IPS-15b (cell line): Measurements from ENCODE around the gene LRRTM4.

ENCODE experiments used
- H3K27me3 ChIP-seq: one replicate; pipeline ENCODE4 v1.6.1; 2013; ENCODE audit warnings: low read length; ENCODE audit not compliant: control insufficient read depth, insufficient read depth
- H3K36me3 ChIP-seq: one replicate; pipeline ENCODE4 v1.6.1; 2013; ENCODE audit warnings: low read length; ENCODE audit not compliant: control insufficient read depth, insufficient read depth
- H3K4me1 ChIP-seq: one replicate; pipeline ENCODE4 v1.6.1; 2013; ENCODE audit warnings: mild to moderate bottlenecking, low read length; ENCODE audit not compliant: control insufficient read depth, insufficient read depth
- H3K4me3 ChIP-seq: one replicate; pipeline ENCODE4 v1.5.1; 2013; ENCODE audit warnings: low read depth, low read length
- H3K9ac ChIP-seq: one replicate; pipeline ENCODE4 v1.6.1; 2013; ENCODE audit warnings: low read depth, mild to moderate bottlenecking, low read length
- H3K9me3 ChIP-seq: one replicate; pipeline ENCODE4 v1.6.1; 2013; ENCODE audit warnings: mild to moderate bottlenecking, low read length; ENCODE audit not compliant: control insufficient read depth, insufficient read depth

Gene LRRTM4

GRCh38 chr2:77395011-77395410 lies 127.2 kb downstream of the LRRTM4 start:
- H3K4me1 ChIP-seq, result peaks cover 7% of the 10 kb centered on the region
- no peaks in the 10 kb centered on the region for H3K9me3 ChIP-seq
- no peak overlapping the region for H3K4me3 ChIP-seq
- no peaks in the 10 kb centered on the region for H3K36me3 ChIP-seq
- H3K27me3 ChIP-seq, result no peaks in the 10 kb centered on the region
- no peak overlapping the region for H3K9ac ChIP-seq

GRCh38 chr2:77391119-77391518 lies 131.1 kb downstream of the LRRTM4 start:
- Histone ChIP-seq H3K9ac (no peak overlapping the region), H3K4me1 (peaks cover 17% of the 10 kb centered on the region), H3K27me3 (no peaks in the 10 kb centered on the region), H3K9me3 (no peaks in the 10 kb centered on the region), H3K36me3 (no peaks in the 10 kb centered on the region), H3K4me3 (no peak overlapping the region)

- Histone ChIP-seq H3K9me3 (no peaks in the 10 kb centered on the region), H3K4me1 (peaks cover 17% of the 10 kb centered on the region), H3K4me3 (no peak overlapping the region), H3K36me3 (no peaks in the 10 kb centered on the region), H3K9ac (no peak overlapping the region), H3K27me3 (no peaks in the 10 kb centered on the region)
Observed at GRCh38 chr2:77387324-77387723, 134.9 kb downstream of the LRRTM4 start.

DNA sequence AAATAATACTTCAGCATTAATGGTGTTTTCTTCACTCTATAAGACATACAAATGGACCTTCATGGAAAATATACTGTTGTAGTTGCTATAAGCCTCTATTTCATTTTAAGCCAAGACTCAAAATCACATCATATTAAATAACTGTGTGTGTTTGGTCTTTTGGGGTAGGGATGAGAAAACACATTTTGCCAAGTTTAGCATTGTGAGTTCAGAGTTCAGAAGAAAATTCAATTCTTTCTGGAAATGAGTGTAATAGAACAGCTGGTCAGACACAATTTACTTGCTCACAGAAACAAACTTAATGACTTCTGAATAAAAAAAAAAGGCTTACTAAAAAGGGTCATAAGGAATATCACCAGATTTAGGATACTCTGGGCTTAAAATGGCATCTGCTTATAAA lies 149.5 kb downstream of the LRRTM4 start:
- Histone ChIP-seq H3K4me1 (no peaks in the 10 kb centered on the region), H3K36me3 (no peaks in the 10 kb centered on the region), H3K9ac (no peak overlapping the region), H3K4me3 (no peak overlapping the region), H3K9me3 (no peaks in the 10 kb centered on the region), H3K27me3 (no peaks in the 10 kb centered on the region)

DNA sequence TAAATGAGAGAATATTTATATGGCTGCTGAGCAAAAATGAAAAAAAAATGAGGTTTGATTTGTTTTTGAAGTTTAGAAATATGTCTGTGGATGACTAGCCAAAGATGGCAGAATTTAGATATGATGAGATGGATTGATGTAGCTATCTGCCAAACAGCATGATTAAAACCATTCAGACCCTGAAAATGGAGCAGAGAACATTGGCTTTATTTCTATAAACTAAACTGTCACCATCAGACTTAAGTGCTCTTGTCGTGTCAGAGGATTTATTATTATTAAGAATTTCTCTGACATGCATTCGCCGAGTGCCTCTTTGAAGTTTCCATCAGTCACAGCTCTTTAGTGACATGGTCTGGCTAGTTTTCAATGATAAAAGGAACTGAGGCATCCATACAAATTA lies 151.7 kb downstream of the LRRTM4 start:
- no peaks in the 10 kb centered on the region for H3K36me3 ChIP-seq
- H3K27me3 ChIP-seq, result no peaks in the 10 kb centered on the region
- no peaks in the 10 kb centered on the region for H3K9me3 ChIP-seq
- H3K4me1 ChIP-seq, result no peaks in the 10 kb centered on the region
- H3K9ac ChIP-seq, result no peak overlapping the region
- H3K4me3 ChIP-seq, result no peak overlapping the region

DNA sequence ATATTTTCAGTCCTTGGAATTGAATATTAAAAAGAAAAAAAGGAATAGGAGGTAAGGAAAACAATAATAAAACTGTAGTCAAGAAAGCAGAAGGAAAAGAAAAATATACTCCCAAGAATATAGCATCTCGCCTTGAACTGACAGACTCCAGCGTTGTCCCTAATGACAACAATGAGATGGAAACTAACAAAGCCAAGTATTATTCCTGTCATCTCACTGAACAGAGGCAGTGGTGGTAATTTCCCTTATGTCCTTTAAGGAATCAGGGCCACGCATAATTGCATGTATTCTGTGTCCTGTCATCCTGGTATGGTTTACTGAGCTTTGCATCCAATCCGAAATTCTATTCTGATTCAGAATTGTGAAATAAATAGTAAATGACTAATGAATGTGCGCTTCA lies 158.9 kb downstream of the LRRTM4 start:
- Histone ChIP-seq H3K9me3 (no peaks in the 10 kb centered on the region), H3K36me3 (no peaks in the 10 kb centered on the region), H3K9ac (no peak overlapping the region), H3K4me1 (no peaks in the 10 kb centered on the region), H3K27me3 (no peaks in the 10 kb centered on the region), H3K4me3 (no peak overlapping the region)

- Histone ChIP-seq H3K9ac (no peak overlapping the region), H3K4me1 (no peaks in the 10 kb centered on the region), H3K9me3 (no peaks in the 10 kb centered on the region), H3K36me3 (no peaks in the 10 kb centered on the region), H3K4me3 (no peak overlapping the region), H3K27me3 (no peaks in the 10 kb centered on the region)
Observed at GRCh38 chr2:77348821-77349220, 173.4 kb downstream of the LRRTM4 start.

DNA sequence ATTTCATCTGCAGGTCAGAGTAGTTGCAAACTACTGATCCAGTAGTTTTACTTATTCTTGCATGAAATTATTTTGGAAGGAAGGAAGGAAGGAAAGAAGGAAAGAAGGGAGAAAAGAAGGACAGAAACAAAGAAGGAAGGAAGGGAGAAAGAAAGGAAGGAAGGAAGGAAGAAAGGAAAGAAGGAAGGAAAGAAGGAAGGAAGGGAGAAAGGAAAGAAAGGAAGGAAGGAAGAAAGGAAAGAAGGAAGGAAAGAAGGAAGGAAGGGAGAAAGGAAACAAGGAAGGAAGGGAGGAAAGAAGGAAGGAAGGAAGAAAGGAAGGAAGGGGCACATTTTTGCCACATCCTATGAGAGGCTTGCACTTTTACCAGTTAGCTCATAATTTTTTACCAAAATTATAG lies 186.2 kb downstream of the LRRTM4 start:
- H3K36me3 ChIP-seq, result no peaks in the 10 kb centered on the region
- H3K27me3 ChIP-seq, result no peaks in the 10 kb centered on the region
- no peaks in the 10 kb centered on the region for H3K4me1 ChIP-seq
- H3K4me3 ChIP-seq, result no peak overlapping the region
- H3K9me3 ChIP-seq, result peaks cover 6% of the 10 kb centered on the region
- no peak overlapping the region for H3K9ac ChIP-seq

- Histone ChIP-seq H3K36me3 (no peaks in the 10 kb centered on the region), H3K4me3 (no peak overlapping the region), H3K9ac (no peak overlapping the region), H3K9me3 (peaks cover 6% of the 10 kb centered on the region), H3K27me3 (no peaks in the 10 kb centered on the region), H3K4me1 (peaks cover 18% of the 10 kb centered on the region)
Observed at GRCh38 chr2:77328134-77328931, 193.8 kb downstream of the LRRTM4 start.

GRCh38 chr2:77325395-77325794 lies 196.8 kb downstream of the LRRTM4 start:
- no peak overlapping the region for H3K4me3 ChIP-seq
- no peaks in the 10 kb centered on the region for H3K36me3 ChIP-seq
- H3K4me1 ChIP-seq, result peaks cover 18% of the 10 kb centered on the region
- no peak overlapping the region for H3K9ac ChIP-seq
- no peaks in the 10 kb centered on the region for H3K27me3 ChIP-seq
- no peaks in the 10 kb centered on the region for H3K9me3 ChIP-seq

GRCh38 chr2:77322431-77322830 lies 199.7 kb downstream of the LRRTM4 start:
- H3K9me3 ChIP-seq, result no peaks in the 10 kb centered on the region
- no peaks in the 10 kb centered on the region for H3K27me3 ChIP-seq
- peaks cover 5% of the 10 kb centered on the region for H3K4me1 ChIP-seq

GRCh38 chr2:77314721-77315120 lies 207.5 kb downstream of the LRRTM4 start:
- Histone ChIP-seq H3K9ac (no peak overlapping the region), H3K9me3 (no peaks in the 10 kb centered on the region), H3K27me3 (no peaks in the 10 kb centered on the region), H3K4me3 (no peak overlapping the region), H3K4me1 (no peaks in the 10 kb centered on the region), H3K36me3 (no peaks in the 10 kb centered on the region)

More at GRCh38 chr2:77322431-77322830, 199.7 kb downstream of the LRRTM4 start:
- H3K4me3 ChIP-seq, result no peak overlapping the region
- no peaks in the 10 kb centered on the region for H3K36me3 ChIP-seq
- H3K9ac ChIP-seq, result no peak overlapping the region
